GM12878 (cell line): Measurements from ENCODE around the gene MCFD2. TPM values are rescaled to one million over a fixed set of nuclear protein-coding genes. Genes with fewer than 3 reads are reported as not detected.

ENCODE experiments used
- BCLAF1 ChIP-seq: fragments of 450-650 bp; IDR thresholded peaks from 2 replicates; pipeline ENCODE4 v1.6.1; 2017; ENCODE audit warnings: antibody characterized with exemption, mild to moderate bottlenecking, moderate library complexity
- CBX5 ChIP-seq: sonication (generic); IDR thresholded peaks from 2 replicates; pipeline ENCODE4 v1.6.1; 2016; ENCODE audit warnings: low read depth, moderate library complexity, mild to moderate bottlenecking, inconsistent platforms
- MEF2A ChIP-seq: IDR thresholded peaks from 2 replicates; pipeline ENCODE4 v1.6.1; 2011; ENCODE audit warnings: low read depth, mild to moderate bottlenecking, low read length, moderate library complexity; ENCODE audit not compliant: insufficient read depth
- MTA3 ChIP-seq: IDR thresholded peaks from 2 replicates; pipeline ENCODE4 v1.6.1; 2012; ENCODE audit warnings: low read length, inconsistent platforms, borderline replicate concordance
- NFIC ChIP-seq: IDR thresholded peaks from 2 replicates; pipeline ENCODE4 v1.6.1; 2012; ENCODE audit warnings: low read depth, mild to moderate bottlenecking, inconsistent platforms, low read length, moderate library complexity
- NFYB ChIP-seq: IDR thresholded peaks from 2 replicates; pipeline ENCODE4 v1.6.1; 2011; ENCODE audit warnings: low read depth, mild to moderate bottlenecking, low read length, improper control_type of control experiment, moderate library complexity; ENCODE audit not compliant: insufficient read depth
- PAX5 ChIP-seq: IDR thresholded peaks from 2 replicates; pipeline ENCODE4 v1.6.1; 2011; ENCODE audit warnings: low read depth, low read length, borderline replicate concordance
- PRDM15 ChIP-seq: fragments of 450-650 bp; formaldehyde crosslinking; IDR thresholded peaks from 2 replicates; pipeline ENCODE4 v1.4.0; 2020; ENCODE audit warnings: mild to moderate bottlenecking, moderate library complexity
- RAD21 ChIP-seq: IDR thresholded peaks from 2 replicates; pipeline ENCODE4 v1.6.1; 2011; ENCODE audit warnings: mild to moderate bottlenecking, low read depth, low read length, moderate library complexity; ENCODE audit not compliant: insufficient read depth
- TBL1XR1 ChIP-seq: IDR thresholded peaks from 2 replicates; pipeline ENCODE4 v1.6.1; 2012; ENCODE audit warnings: low read depth, low read length, improper control_type of control experiment
- TCF3 ChIP-seq: IDR thresholded peaks from 2 replicates; pipeline ENCODE4 v1.6.1; 2012; ENCODE audit warnings: low read depth, mild to moderate bottlenecking, low read length, borderline replicate concordance; ENCODE audit not compliant: insufficient read depth
- YBX1 ChIP-seq: fragments of 450-650 bp; IDR thresholded peaks from 2 replicates; pipeline ENCODE4 v1.6.1; 2016; ENCODE audit warnings: antibody characterized with exemption
- ZBTB4 ChIP-seq: fragments of 450-650 bp; formaldehyde crosslinking; IDR thresholded peaks from 2 replicates; pipeline ENCODE4 v1.4.0; 2022; ENCODE audit warnings: mild to moderate bottlenecking, moderate library complexity
- ZNF592 ChIP-seq: fragments of 450-650 bp; IDR thresholded peaks from 2 replicates; pipeline ENCODE4 v1.6.1; 2017; ENCODE audit warnings: mild to moderate bottlenecking, moderate library complexity
- polyA plus RNA-seq, 11 experiments: library from polyadenylated mRNA; depleted of rRNA in 4 of 11; unstranded in 6 of 11; stranded (reverse) in 5 of 11; fragments of >200 nt; fragmentation: Nextera tagmentation in 4 of 11; fragmentation: Illumina TruSeq in 1 of 11; extraction: Ambion mirVana in 4 of 11; extraction: Trizol in 1 of 11; gene quantifications; 1 replicate in 1 of 11; 2 replicates in 10 of 11; pipeline versions ENCODE4 v1.2.1 to v1.2.3, GENCODE V29; 2011 to 2016; ENCODE audit warnings: inconsistent platforms in 2 of 11, missing spikeins in 2 of 11, low read depth in 1 of 11
- total RNA-seq, 4 experiments: library from RNA; depleted of rRNA in 3 of 4; stranded (reverse); fragments of >200 nt in 3 of 4; fragmentation: Illumina TruSeq in 1 of 4; extraction: Trizol in 1 of 4; gene quantifications; 2 replicates each; pipeline versions ENCODE4 v1.2.1 to v1.2.3, GENCODE V29; 2013 to 2021

Gene MCFD2
- total and polyA plus RNA-seq, 10 of the 15 experiments (the other 5 are each of a cell fraction or from before 2014, with no cell fraction given) = 35.0 to 57.3 (median 40.3) TPM

- TF ChIP-seq PRDM15 (CRISPR knock-in tag) (no peak), PAX5 (peak; percentile 30; the same call in 1 of the 2 replicates), NFYB (no peak), TCF3 (no peak), YBX1 (no peak), ZNF592 (no peak), NFIC (peak; percentile 60; the same call in 1 of the 2 replicates), TBL1XR1 (no peak), MTA3 (no peak), ZBTB4 (CRISPR knock-in tag) (no peak), BCLAF1 (no peak), MEF2A (no peak), RAD21 (no peak), CBX5 (no peak)
Measured at GRCh38 chr2:46943881-46944798, 28.5 kb upstream of the MCFD2 start (continued).
